ENCODE data around the gene FOXO1.

The FOXO1 gene

GRCh38 chr13:40680659-40681323, 14.3 kb upstream of the FOXO1 start:
- no peaks in the 10 kb centered on the region for H3K36me3 ChIP-seq (ENCODE audit: insufficient read depth, low read length)
- no peak overlapping the region for H3K4me2 ChIP-seq (ENCODE audit: low read depth, low read length, poor library complexity, severe bottlenecking)
- peaks cover 11% of the 10 kb centered on the region for H3K4me1 ChIP-seq (ENCODE audit: insufficient read depth, low read length, poor library complexity, severe bottlenecking)
- H2AFZ ChIP-seq (ENCODE audit: low read length): no peak overlapping the region
- no peak overlapping the region for H3K4me3 ChIP-seq (ENCODE audit: low read length, poor library complexity, severe bottlenecking)
- no peak overlapping the region for H3K9ac ChIP-seq (ENCODE audit: low read depth, low read length, poor library complexity, severe bottlenecking)
- H3K9me2 ChIP-seq (replicated peaks; ENCODE audit: low read depth, low read length): no peaks in the 10 kb centered on the region
- no peak for TF ChIP-seq CTCF (conservative IDR thresholded peaks at IDR 0.05; ENCODE audit: low read length)
- TF ChIP-seq EZH2phosphoT487 (IDR thresholded peaks at IDR 0.05; ENCODE audit: borderline replicate concordance): no peak
- H3K79me2 ChIP-seq (ENCODE audit: insufficient read depth, low read length): no peaks in the 10 kb centered on the region
- H3K27me3 ChIP-seq (ENCODE audit: insufficient read depth, low read length, poor library complexity, severe bottlenecking): no peaks in the 10 kb centered on the region
- H4K20me1 ChIP-seq (ENCODE audit: insufficient read depth, low read length, poor library complexity, severe bottlenecking): no peaks in the 10 kb centered on the region
- no peaks in the 10 kb centered on the region for H3K9me3 ChIP-seq (ENCODE audit: insufficient read depth, low read depth, low read length)
- H3F3A ChIP-seq (ENCODE audit: low read depth): no peaks in the 10 kb centered on the region

- no peaks in the 10 kb centered on the region for H3K27me3 ChIP-seq (ENCODE audit: insufficient read depth, low read length, poor library complexity, severe bottlenecking)
- no peaks in the 10 kb centered on the region for H3K9me2 ChIP-seq (replicated peaks; ENCODE audit: low read depth, low read length)
- no peaks in the 10 kb centered on the region for H4K20me1 ChIP-seq (ENCODE audit: insufficient read depth, low read length, poor library complexity, severe bottlenecking)
- H3K79me2 ChIP-seq (ENCODE audit: insufficient read depth, low read length): no peaks in the 10 kb centered on the region
- no peak overlapping the region for H3K4me2 ChIP-seq (ENCODE audit: low read depth, low read length, poor library complexity, severe bottlenecking)
- H3K36me3 ChIP-seq (ENCODE audit: insufficient read depth, low read length): no peaks in the 10 kb centered on the region
- TF ChIP-seq CTCF (conservative IDR thresholded peaks at IDR 0.05; ENCODE audit: low read length): no peak
- no peak for TF ChIP-seq EZH2phosphoT487 (IDR thresholded peaks at IDR 0.05; ENCODE audit: borderline replicate concordance)
- no peaks in the 10 kb centered on the region for H3F3A ChIP-seq (ENCODE audit: low read depth)
- H3K4me3 ChIP-seq (ENCODE audit: low read length, poor library complexity, severe bottlenecking): no peak overlapping the region
- peaks cover 11% of the 10 kb centered on the region for H3K4me1 ChIP-seq (ENCODE audit: insufficient read depth, low read length, poor library complexity, severe bottlenecking)
- H2AFZ ChIP-seq (ENCODE audit: low read length): no peak overlapping the region
- no peaks in the 10 kb centered on the region for H3K9me3 ChIP-seq (ENCODE audit: insufficient read depth, low read depth, low read length)
- H3K9ac ChIP-seq (ENCODE audit: low read depth, low read length, poor library complexity, severe bottlenecking): no peak overlapping the region
Observed at GRCh38 chr13:40679480-40679985, 13.1 kb upstream of the FOXO1 start.

- H3K4me3 ChIP-seq (ENCODE audit: low read length, poor library complexity, severe bottlenecking): no peak overlapping the region
- H3K9me3 ChIP-seq (ENCODE audit: insufficient read depth, low read depth, low read length): no peaks in the 10 kb centered on the region
- no peak overlapping the region for H3K4me2 ChIP-seq (ENCODE audit: low read depth, low read length, poor library complexity, severe bottlenecking)
- no peaks in the 10 kb centered on the region for H3K27me3 ChIP-seq (ENCODE audit: insufficient read depth, low read length, poor library complexity, severe bottlenecking)
- H3K36me3 ChIP-seq (ENCODE audit: insufficient read depth, low read length): no peaks in the 10 kb centered on the region
- no peak overlapping the region for H2AFZ ChIP-seq (ENCODE audit: low read length)
- H3F3A ChIP-seq (ENCODE audit: low read depth): no peaks in the 10 kb centered on the region
- H3K79me2 ChIP-seq (ENCODE audit: insufficient read depth, low read length): no peaks in the 10 kb centered on the region
- no peak for TF ChIP-seq CTCF (conservative IDR thresholded peaks at IDR 0.05; ENCODE audit: low read length)
- TF ChIP-seq EZH2phosphoT487 (IDR thresholded peaks at IDR 0.05; ENCODE audit: borderline replicate concordance): no peak
- no peak overlapping the region for H3K9ac ChIP-seq (ENCODE audit: low read depth, low read length, poor library complexity, severe bottlenecking)
- peaks cover 12% of the 10 kb centered on the region for H3K4me1 ChIP-seq (ENCODE audit: insufficient read depth, low read length, poor library complexity, severe bottlenecking)
- H3K9me2 ChIP-seq (replicated peaks; ENCODE audit: low read depth, low read length): no peaks in the 10 kb centered on the region
- no peaks in the 10 kb centered on the region for H4K20me1 ChIP-seq (ENCODE audit: insufficient read depth, low read length, poor library complexity, severe bottlenecking)
Observed at GRCh38 chr13:40677064-40677463, 10.6 kb upstream of the FOXO1 start.
